NCI-H1105 (cell line): ENCODE measurements around the gene PHACTR2.

ENCODE experiments used
- DNase-seq: peaks from one replicate; lab custom pipeline; 2025; lab: John Stamatoyannopoulos, UW

The PHACTR2 gene

GRCh38 chr6:143675382-143675900, 2.3 kb upstream of the PHACTR2 start:
- no peak for DNase-seq

- no peak for DNase-seq
These were observed 1.8 kb upstream of the PHACTR2 start for GRCh38 chr6:143675946-143676345.

GRCh38 chr6:143676437-143677045, 1.2 kb upstream of the PHACTR2 start:
- DNase-seq: no peak

GRCh38 chr6:143677577-143677890, 231 bp upstream of the PHACTR2 start:
- no peak for DNase-seq

- no peak for DNase-seq
These were observed 1.3 kb downstream of the PHACTR2 start for GRCh38 chr6:143679041-143679440.

- DNase-seq: no peak
These were observed 2.4 kb downstream of the PHACTR2 start for GRCh38 chr6:143680141-143680540.

GRCh38 chr6:143682805-143683204, 5.0 kb downstream of the PHACTR2 start:
- no peak for DNase-seq

- no peak for DNase-seq
These were observed 6.7 kb downstream of the PHACTR2 start for GRCh38 chr6:143684486-143684885.

GRCh38 chr6:143685653-143686052, 7.9 kb downstream of the PHACTR2 start:
- no peak for DNase-seq

GRCh38 chr6:143687591-143687990, 9.8 kb downstream of the PHACTR2 start:
- DNase-seq: no peak

- DNase-seq: no peak
These were observed 10.9 kb downstream of the PHACTR2 start for GRCh38 chr6:143688681-143689080.

- no peak for DNase-seq
These were observed 12.1 kb downstream of the PHACTR2 start for GRCh38 chr6:143689852-143690251.

GRCh38 chr6:143691155-143691554, 13.4 kb downstream of the PHACTR2 start:
- DNase-seq: no peak

GRCh38 chr6:143691900-143692636, 14.3 kb downstream of the PHACTR2 start:
- no peak for DNase-seq

- no peak for DNase-seq
These were observed 14.9 kb downstream of the PHACTR2 start for GRCh38 chr6:143692696-143693095.

- DNase-seq: no peak
These were observed 16.2 kb downstream of the PHACTR2 start for GRCh38 chr6:143694013-143694412.

GRCh38 chr6:143694560-143694959, 16.8 kb downstream of the PHACTR2 start:
- DNase-seq: no peak

- DNase-seq: no peak
These were observed 17.6 kb downstream of the PHACTR2 start for GRCh38 chr6:143695130-143695968.

GRCh38 chr6:143695969-143696663, 18.4 kb downstream of the PHACTR2 start:
- DNase-seq: no peak

- DNase-seq: no peak
These were observed 18.9 kb downstream of the PHACTR2 start for GRCh38 chr6:143696664-143697000.

GRCh38 chr6:143697076-143697800, 19.5 kb downstream of the PHACTR2 start:
- no peak for DNase-seq

GRCh38 chr6:143698329-143698728, 20.6 kb downstream of the PHACTR2 start:
- no peak for DNase-seq
